IMR-90 (cell line): ENCODE data around the gene KRTAP4-3. TPM values are rescaled to one million over a fixed set of nuclear protein-coding genes. Genes with fewer than 3 reads are reported as not detected.

Experiments used
- ATAC-seq: fragments of 200-7000 bp; cut with Tn5 transposase; 2 replicates; pipeline ENCODE4 v1.9.1; 2020; ENCODE audit warnings: low read depth, mild to moderate bottlenecking, moderate library complexity
- BruUV-seq: library from RNA; stranded (reverse); fragments of 400-500 nt; replicated peaks from 2 replicates; lab custom pipeline; 2021; lab: Mats Ljungman, UMichigan
- CTCF ChIA-PET: fragments of 300-600 bp; formaldehyde crosslinking; extraction: SDS; loops from one replicate; lab custom pipeline; 2021; ENCODE audit warnings: antibody characterized with exemption; lab: Yijun Ruan, JAX
- POLR2A ChIA-PET: fragments of 300-600 bp; sonication (Branson Sonifier 250); formaldehyde crosslinking; loops from one replicate; lab custom pipeline; 2022; ENCODE audit warnings: antibody characterized with exemption; ENCODE audit not compliant: unreplicated experiment; lab: Charles Lee
- DNase-seq: peaks from one replicate; pipeline ENCODE4 v3.0.0; 2013
- H2AFZ ChIP-seq: replicated peaks from 2 replicates; pipeline ENCODE3; 2013; ENCODE audit warnings: low read length, mild to moderate bottlenecking; ENCODE audit not compliant: poor library complexity
- H2AK5ac ChIP-seq: 2 replicates; pipeline ENCODE4 v1.6.1; 2013; ENCODE audit warnings: low read depth, low read length, inconsistent platforms
- H2AK9ac ChIP-seq: replicated peaks from 2 replicates; pipeline ENCODE3; 2013; ENCODE audit warnings: mild to moderate bottlenecking, low read depth, low read length, moderate library complexity; ENCODE audit not compliant: poor library complexity
- H2BK120ac ChIP-seq: 2 replicates; pipeline ENCODE4 v1.6.1; 2013; ENCODE audit warnings: low read depth, low read length, inconsistent platforms
- H2BK15ac ChIP-seq: 3 replicates; pipeline ENCODE4 v1.6.1; 2013; ENCODE audit warnings: low read depth, low read length, inconsistent platforms
- H2BK20ac ChIP-seq: 2 replicates; pipeline ENCODE4 v1.6.1; 2013; ENCODE audit warnings: low read depth, mild to moderate bottlenecking, inconsistent platforms, low read length, moderate library complexity
- H2BK5ac ChIP-seq: 2 replicates; pipeline ENCODE4 v1.6.1; 2013; ENCODE audit warnings: mild to moderate bottlenecking, low read depth, low read length, inconsistent platforms; ENCODE audit not compliant: poor library complexity, severe bottlenecking
- H3K14ac ChIP-seq: replicated peaks from 2 replicates; pipeline ENCODE4 v1.6.1; 2013; ENCODE audit warnings: low read depth, low read length, inconsistent platforms
- H3K18ac ChIP-seq: 2 replicates; pipeline ENCODE4 v1.6.1; 2013; ENCODE audit warnings: low read depth, low read length, control low read depth
- H3K23ac ChIP-seq: 2 replicates; pipeline ENCODE4 v1.6.1; 2013; ENCODE audit warnings: low read depth, low read length, inconsistent platforms
- H3K27ac ChIP-seq: 2 replicates; pipeline ENCODE4 v1.5.1; 2013; ENCODE audit warnings: mild to moderate bottlenecking, control low read depth, low read length; ENCODE audit not compliant: insufficient read depth
- H3K27me3 ChIP-seq: 2 replicates; pipeline ENCODE4 v1.6.1; 2013; ENCODE audit warnings: low read length; ENCODE audit not compliant: control insufficient read depth, insufficient read depth
- H3K36me3 ChIP-seq: 2 replicates; pipeline ENCODE4 v1.6.1; 2013; ENCODE audit warnings: low read length, mixed read lengths; ENCODE audit not compliant: control insufficient read depth, insufficient read depth
- H3K4ac ChIP-seq: 2 replicates; pipeline ENCODE4 v1.6.1; 2013; ENCODE audit warnings: low read depth, low read length, inconsistent platforms
- H3K4me1 ChIP-seq: 2 replicates; pipeline ENCODE4 v1.6.1; 2013; ENCODE audit warnings: low read length, mixed read lengths; ENCODE audit not compliant: control insufficient read depth, insufficient read depth
- H3K4me2 ChIP-seq: 2 replicates; pipeline ENCODE4 v1.6.1; 2013; ENCODE audit warnings: low read depth, mild to moderate bottlenecking, control low read depth, low read length, moderate library complexity
- H3K4me3 ChIP-seq: 2 replicates; pipeline ENCODE4 v1.5.1; 2013; ENCODE audit warnings: low read depth, mild to moderate bottlenecking, control low read depth, low read length, moderate library complexity; ENCODE audit not compliant: insufficient read depth
- H3K56ac ChIP-seq: 2 replicates; pipeline ENCODE4 v1.6.1; 2013; ENCODE audit warnings: low read length, inconsistent platforms; ENCODE audit not compliant: insufficient read depth; ENCODE audit errors: extremely low read depth
- H3K79me1 ChIP-seq, 2 experiments: 2 replicates each; pipeline ENCODE4 v1.6.1; 2013; ENCODE audit warnings: low read length in 2 of 2, inconsistent platforms in 1 of 2, low read depth in 1 of 2
- H3K9ac ChIP-seq: 2 replicates; pipeline ENCODE4 v1.6.1; 2013; ENCODE audit warnings: low read depth, low read length, control low read depth
- H3K9me1 ChIP-seq: 2 replicates; pipeline ENCODE4 v1.6.1; 2013; ENCODE audit warnings: low read length, inconsistent platforms; ENCODE audit not compliant: insufficient read depth
- H3K9me3 ChIP-seq: 2 replicates; pipeline ENCODE4 v1.6.1; 2013; ENCODE audit warnings: low read length; ENCODE audit not compliant: control insufficient read depth, insufficient read depth
- H4K20me1 ChIP-seq: 2 replicates; pipeline ENCODE4 v1.6.1; 2013; ENCODE audit warnings: low read length, inconsistent platforms; ENCODE audit not compliant: insufficient read depth
- H4K5ac ChIP-seq: 2 replicates; pipeline ENCODE4 v1.6.1; 2013; ENCODE audit warnings: mild to moderate bottlenecking, low read depth, low read length, control low read depth
- H4K8ac ChIP-seq, 2 experiments: 2 replicates each; pipeline ENCODE4 v1.6.1; 2013; ENCODE audit warnings: low read depth in 2 of 2, low read length in 2 of 2, control low read depth in 1 of 2, inconsistent platforms in 1 of 2
- H4K91ac ChIP-seq: 2 replicates; pipeline ENCODE4 v1.6.1; 2013; ENCODE audit warnings: low read depth, low read length, inconsistent platforms; ENCODE audit not compliant: insufficient read depth
- BHLHE40 ChIP-seq: fragments of 150-350 bp; IDR thresholded peaks from 2 replicates; pipeline ENCODE4 v1.6.1; 2016; ENCODE audit warnings: mild to moderate bottlenecking, low read depth, low read length
- CEBPB ChIP-seq: IDR thresholded peaks from 2 replicates; pipeline ENCODE4 v1.6.1; 2012; ENCODE audit warnings: low read depth, low read length, improper control_type of control experiment
- CHD1 ChIP-seq: IDR thresholded peaks from 2 replicates; pipeline ENCODE4 v1.6.1; 2012; ENCODE audit warnings: low read depth, low read length, improper control_type of control experiment
- CTCF ChIP-seq: conservative IDR thresholded peaks from 2 replicates; pipeline ENCODE4 v1.5.1; 2012; ENCODE audit warnings: mild to moderate bottlenecking, low read depth, low read length, improper control_type of control experiment
- ELK1 ChIP-seq: fragments of 150-350 bp; IDR thresholded peaks from 2 replicates; pipeline ENCODE4 v1.6.1; 2016; ENCODE audit warnings: low read depth, mild to moderate bottlenecking, low read length, moderate library complexity, borderline replicate concordance
- FOS ChIP-seq: fragments of 150-350 bp; IDR thresholded peaks from 2 replicates; pipeline ENCODE4 v1.6.1; 2016; ENCODE audit warnings: low read depth, low read length
- MAFK ChIP-seq: IDR thresholded peaks from 2 replicates; pipeline ENCODE4 v1.6.1; 2012; ENCODE audit warnings: low read depth, low read length, improper control_type of control experiment
- MAZ ChIP-seq: IDR thresholded peaks from 2 replicates; pipeline ENCODE4 v1.6.1; 2012; ENCODE audit warnings: low read depth, mild to moderate bottlenecking, low read length, improper control_type of control experiment, moderate library complexity, borderline replicate concordance
- MXI1 ChIP-seq: IDR thresholded peaks from 2 replicates; pipeline ENCODE4 v1.6.1; 2012; ENCODE audit warnings: low read depth, mild to moderate bottlenecking, low read length, moderate library complexity, borderline replicate concordance
- NFE2L2 ChIP-seq: fragments of 150-350 bp; IDR thresholded peaks from 2 replicates; pipeline ENCODE4 v1.6.1; 2016; ENCODE audit warnings: low read depth, mild to moderate bottlenecking, low read length
- POLR2A ChIP-seq: IDR thresholded peaks from 2 replicates; pipeline ENCODE4 v1.6.1; 2012; ENCODE audit warnings: mild to moderate bottlenecking, low read depth, low read length
- RAD21 ChIP-seq: IDR thresholded peaks from 2 replicates; pipeline ENCODE4 v1.6.1; 2012; ENCODE audit warnings: low read length, improper control_type of control experiment
- RCOR1 ChIP-seq: IDR thresholded peaks from 2 replicates; pipeline ENCODE4 v1.6.1; 2012; ENCODE audit warnings: mild to moderate bottlenecking, low read length, improper control_type of control experiment; ENCODE audit not compliant: insufficient replicate concordance
- RFX5 ChIP-seq: IDR thresholded peaks from 2 replicates; pipeline ENCODE4 v1.8.0; 2012; ENCODE audit warnings: low read depth, mild to moderate bottlenecking, low read length, moderate library complexity
- SMC3 ChIP-seq: fragments of 150-350 bp; IDR thresholded peaks from 2 replicates; pipeline ENCODE4 v1.6.1; 2016; ENCODE audit warnings: low read depth, mild to moderate bottlenecking, antibody characterized with exemption, low read length, moderate library complexity
- WGBS, 2 experiments: methylation state at CpG; one replicate each; pipeline versions ENCODE4 v1.1.5 to v1.1.7; 2013; ENCODE audit warnings: missing lambda C conversion rate in 2 of 2; ENCODE audit not compliant: insufficient read length in 1 of 2; ENCODE audit errors: extremely low coverage in 2 of 2; 5-methylcytosine and 5-hydroxymethylcytosine counted together
- dilution Hi-C: fragments of 300-500 bp; cut with HindIII; formaldehyde crosslinking; loops from one replicate; pipeline ENCODE4 v1.14.3; 2018; ENCODE audit warnings: low sequenced_read_pairs; ENCODE audit not compliant: unreplicated experiment
- in situ Hi-C: fragments of 300-500 bp; cut with MboI; formaldehyde crosslinking; loops from 3 replicates; pipeline ENCODE4 v1.14.3; 2019; ENCODE audit warnings: low sequenced_read_pairs, inconsistent platforms, mixed read lengths
- intact Hi-C: fragments of 100-400 bp; cut with micrococcal nuclease; formaldehyde crosslinking; loops from 2 replicates; pipeline ENCODE4 v1.10.0; 2022
- polyA plus RNA-seq, 3 experiments: library from polyadenylated mRNA; depleted of rRNA; stranded (reverse); fragments of >200 nt; gene quantifications; 2 replicates each; pipeline ENCODE4 v1.2.3, GENCODE V29; 2012; ENCODE audit warnings: low replicate concordance in 1 of 3
- total RNA-seq: library from RNA; depleted of rRNA; stranded (reverse); fragments of >200 nt; gene quantifications from 2 replicates; pipeline ENCODE4 v1.2.3, GENCODE V29; 2012
- TF ChIP-seq, protein P1 (sequence below): fragments of 150-350 bp; IDR thresholded peaks from 2 replicates; pipeline ENCODE4 v1.6.1; 2017; ENCODE audit warnings: mild to moderate bottlenecking, antibody characterized with exemption, low read length, low read depth

The KRTAP4-3 gene
- total and polyA plus RNA-seq, 2 of the 4 experiments (the other 2 are of a cell fraction) = not detected

DNA sequence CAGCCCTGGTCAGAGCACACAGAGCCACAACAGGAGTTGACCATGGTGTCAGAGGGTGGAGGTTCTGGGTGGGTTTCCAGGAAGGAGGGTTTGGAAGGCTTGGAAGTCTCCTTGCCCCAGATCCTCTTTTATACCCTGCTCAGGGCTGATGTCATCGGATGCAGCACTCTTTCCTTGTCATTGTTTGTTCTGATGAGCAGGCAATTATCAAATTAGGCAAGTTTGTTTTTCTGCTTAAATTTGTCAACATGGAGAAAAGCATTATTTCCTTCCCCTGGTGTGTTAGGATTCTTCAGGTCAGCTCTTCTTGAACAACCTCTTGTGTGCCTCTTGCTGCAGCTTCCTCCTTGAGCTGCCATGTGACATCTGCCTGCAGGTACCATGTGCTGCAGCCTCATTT, 7.4 kb downstream of the KRTAP4-3 start, which contains the start of gene KRTAP4-4:
Gene KRTAP4-4 (minus strand): TSS at position 101 of the 400 bp plus-strand sequence. CDS start 57 bp downstream, at position 44.
- Histone ChIP-seq H2BK20ac (no peak within 1 kb of the TSS), H3K4me1 (no peaks in the 10 kb centered on the region), H3K36me3 (no peaks in the 10 kb centered on the region), H3K79me1 (no peaks in the 10 kb centered on the region), H2BK5ac (no peak within 1 kb of the TSS), H3K9me1 (no peaks in the 10 kb centered on the region), H2BK15ac (no peak within 1 kb of the TSS), H3K23ac (no peak within 1 kb of the TSS), H2AK5ac (peak within 1 kb of the TSS; percentile 26; the same call in 1 of the 2 replicates), H2AK9ac (no peak within 1 kb of the TSS), H3K9ac (no peak within 1 kb of the TSS), H2AFZ (no peak within 1 kb of the TSS), H3K4me3 (no peak within 1 kb of the TSS), H4K8ac (no peak within 1 kb of the TSS), H3K4me2 (no peak within 1 kb of the TSS), H3K27me3 (no peaks in the 10 kb centered on the region; the same call in 1 of the 2 replicates), H3K18ac (no peak within 1 kb of the TSS), H4K20me1 (no peaks in the 10 kb centered on the region), H3K4ac (no peak within 1 kb of the TSS), H3K27ac (no peak within 1 kb of the TSS), H3K9me3 (no peaks in the 10 kb centered on the region), H4K91ac (no peak within 1 kb of the TSS), H4K5ac (no peak within 1 kb of the TSS), H2BK120ac (no peak within 1 kb of the TSS), H3K56ac (no peak within 1 kb of the TSS), H3K14ac (no peak within 1 kb of the TSS)
- dilution Hi-C loops (no loop called here), in situ Hi-C loops (no loop called here), intact Hi-C loops (no loop called here)
- DNase-seq (no peak), ATAC-seq (no peak)
- no TSS peak for BruUV-seq
- no peak for TF ChIP-seq RCOR1
- TF ChIP-seq ELK1 = no peak
- TF ChIP-seq BHLHE40 = no peak
- no peak for TF ChIP-seq CTCF
- TF ChIP-seq RAD21 = no peak
- TF ChIP-seq FOS = no peak
- TF ChIP-seq CEBPB = no peak
- no peak for TF ChIP-seq SMC3
- no peak for TF ChIP-seq CHD1
- TF ChIP-seq NFE2L2 = no peak
- TF ChIP-seq RFX5 = no peak
- no peak for TF ChIP-seq POLR2A
- no peak for TF ChIP-seq MAFK
- no peak for TF ChIP-seq MXI1
- TF ChIP-seq, protein P1, sequence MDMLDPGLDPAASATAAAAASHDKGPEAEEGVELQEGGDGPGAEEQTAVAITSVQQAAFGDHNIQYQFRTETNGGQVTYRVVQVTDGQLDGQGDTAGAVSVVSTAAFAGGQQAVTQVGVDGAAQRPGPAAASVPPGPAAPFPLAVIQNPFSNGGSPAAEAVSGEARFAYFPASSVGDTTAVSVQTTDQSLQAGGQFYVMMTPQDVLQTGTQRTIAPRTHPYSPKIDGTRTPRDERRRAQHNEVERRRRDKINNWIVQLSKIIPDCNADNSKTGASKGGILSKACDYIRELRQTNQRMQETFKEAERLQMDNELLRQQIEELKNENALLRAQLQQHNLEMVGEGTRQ = no peak
- TF ChIP-seq MAZ = no peak
- WGBS, 2 experiments = no CpG with 5 or more reads among the region's 1 CpG
- CTCF ChIA-PET = no interaction called here
- POLR2A ChIA-PET = no interaction called here
